Left ventricle myocardium inferior (tissue), 1 donor: ENCODE data around the gene SLC5A3. TPM values are rescaled to one million over a fixed set of nuclear protein-coding genes. Genes with fewer than 3 reads are reported as not detected.

Experiments
- DNase-seq: peaks from one replicate; pipeline ENCODE4 v3.0.0-alpha.2; 2020
- H3K27ac ChIP-seq: fragments of 200-600 bp; replicated peaks from 2 replicates; pipeline ENCODE4 v1.8.0; 2021
- H3K27me3 ChIP-seq: fragments of 200-600 bp; 2 replicates; pipeline ENCODE4 v1.8.0; 2021; ENCODE audit warnings: low read depth
- H3K36me3 ChIP-seq: fragments of 200-600 bp; 2 replicates; pipeline ENCODE4 v1.8.0; 2021
- H3K4me1 ChIP-seq: fragments of 200-600 bp; 2 replicates; pipeline ENCODE4 v1.8.0; 2021
- H3K4me3 ChIP-seq: fragments of 200-600 bp; 2 replicates; pipeline ENCODE4 v1.8.0; 2021; ENCODE audit warnings: mild to moderate bottlenecking, moderate library complexity
- H3K9me3 ChIP-seq: fragments of 200-600 bp; replicated peaks from 2 replicates; pipeline ENCODE4 v1.8.0; 2021
- CTCF ChIP-seq: fragments of 200-600 bp; IDR thresholded peaks from 2 replicates; pipeline ENCODE4 v1.8.0; 2021; ENCODE audit warnings: antibody characterized with exemption, mild to moderate bottlenecking, borderline replicate concordance
- intact Hi-C: fragments of 100-400 bp; cut with micrococcal nuclease; formaldehyde crosslinking; loops from one replicate; pipeline ENCODE4 v1.11.0; 2022
- total RNA-seq: library from RNA; stranded (reverse); fragmentation: NEBNext Ultra II Directional; extraction: Animal tissue kit (Norgen Biotek cat#: 25700); gene quantifications from one replicate; pipeline ENCODE4 v1.2.1, GENCODE V29; 2021
- donor health status: DM: no; HTN: yes; CAD: no; lungs with severe emphysema.

Gene SLC5A3
- total RNA-seq, 1 donor from 2014 or later: 4.7 TPM

GRCh38 chr21:34031835-34032370 lies 41.5 kb upstream of the SLC5A3 start:
- TF ChIP-seq CTCF: no peak

GRCh38 chr21:34034369-34035014 lies 38.9 kb upstream of the SLC5A3 start:
- Histone ChIP-seq H3K4me3 (no peak overlapping the region), H3K36me3 (no peaks in the 10 kb centered on the region), H3K27ac (no peak overlapping the region), H3K4me1 (no peaks in the 10 kb centered on the region), H3K27me3 (no peaks in the 10 kb centered on the region), H3K9me3 (no peaks in the 10 kb centered on the region)
- DNase-seq: no peak
- intact Hi-C loops: no loop called here
- no peak for TF ChIP-seq CTCF

More at GRCh38 chr21:34031835-34032370, 41.5 kb upstream of the SLC5A3 start:
- Histone ChIP-seq H3K36me3 (no peaks in the 10 kb centered on the region), H3K27ac (no peak overlapping the region), H3K27me3 (no peaks in the 10 kb centered on the region), H3K4me1 (no peaks in the 10 kb centered on the region), H3K9me3 (peaks cover 8% of the 10 kb centered on the region), H3K4me3 (no peak overlapping the region)
- DNase-seq: no peak
- intact Hi-C loops: no loop called here

- DNase-seq: no peak
- intact Hi-C loops: no loop called here
- H3K9me3 ChIP-seq: no peaks in the 10 kb centered on the region
- H3K4me1 ChIP-seq: no peaks in the 10 kb centered on the region
- no peak for TF ChIP-seq CTCF
- no peak overlapping the region for H3K4me3 ChIP-seq
- no peak overlapping the region for H3K27ac ChIP-seq
- no peaks in the 10 kb centered on the region for H3K27me3 ChIP-seq
- H3K36me3 ChIP-seq: no peaks in the 10 kb centered on the region
Measured at GRCh38 chr21:34035619-34036354, 37.6 kb upstream of the SLC5A3 start.

GRCh38 chr21:34037009-34037795 lies 36.2 kb upstream of the SLC5A3 start:
- intact Hi-C loops: no loop called here
- Histone ChIP-seq H3K4me1 (no peaks in the 10 kb centered on the region), H3K9me3 (no peaks in the 10 kb centered on the region), H3K4me3 (no peak overlapping the region), H3K27ac (no peak overlapping the region), H3K27me3 (no peaks in the 10 kb centered on the region), H3K36me3 (no peaks in the 10 kb centered on the region)
- no peak for DNase-seq
- no peak for TF ChIP-seq CTCF

- no peak for DNase-seq
- Histone ChIP-seq H3K4me3 (no peak overlapping the region), H3K9me3 (no peaks in the 10 kb centered on the region), H3K27ac (no peak overlapping the region), H3K4me1 (no peaks in the 10 kb centered on the region), H3K36me3 (no peaks in the 10 kb centered on the region), H3K27me3 (no peaks in the 10 kb centered on the region)
- no peak for TF ChIP-seq CTCF
- intact Hi-C loops: no loop called here
Measured at GRCh38 chr21:34039678-34040382, 33.5 kb upstream of the SLC5A3 start.
